Endothelial cell of umbilical vein (primary cell): Measurements from ENCODE around the gene CAMKK2.

Experiments
- CTCF ChIP-seq, 2 donors: IDR thresholded peaks; 1 replicate in 1 of 2; 2 replicates in 1 of 2; pipeline ENCODE4 v1.5.1; 2011; ENCODE audit warnings: low read length in 2 of 2, mild to moderate bottlenecking in 2 of 2, moderate library complexity in 2 of 2, control low read depth in 1 of 2, inconsistent platforms in 1 of 2, low read depth in 1 of 2; ENCODE audit not compliant: insufficient read depth in 1 of 2; ENCODE audit errors: extremely low read depth in 1 of 2
- JUN ChIP-seq: IDR thresholded peaks from 2 replicates; pipeline ENCODE4 v1.6.1; 2011; ENCODE audit warnings: borderline replicate concordance, low read depth; ENCODE audit not compliant: insufficient read length, insufficient read depth
- POLR2A ChIP-seq: IDR thresholded peaks from 2 replicates; pipeline ENCODE4 v1.6.1; 2012; ENCODE audit warnings: low read depth, mild to moderate bottlenecking, control low read depth, low read length
- POLR2AphosphoS5 ChIP-seq: IDR thresholded peaks from 2 replicates; pipeline ENCODE4 v1.6.1; 2012; ENCODE audit warnings: low read depth, mild to moderate bottlenecking, control low read depth, low read length, moderate library complexity; ENCODE audit not compliant: insufficient read depth

- TF ChIP-seq POLR2AphosphoS5 (no peak), CTCF (IDR thresholded peaks at IDR 0.05; ENCODE audit: extremely low read depth in 1 of 2, insufficient read depth in 1 of 2, low read depth in 1 of 2, low read length in 2 of 2) (no peak), POLR2A (no peak), JUN (no peak)
Measured at GRCh38 chr12:121283841-121284240, 12.7 kb downstream of the CAMKK2 start.
